Gastrocnemius medialis (tissue), 4 donors: ENCODE measurements around the gene RPL31. TPM values are rescaled to one million over a fixed set of nuclear protein-coding genes. Genes with fewer than 3 reads are reported as not detected.

Source experiments
- ATAC-seq, 2 donors: fragments of 150-250 bp; one replicate each; pipeline ENCODE4 v1.9.1; 2016
- DNase-seq, 2 donors: peaks; one replicate each; pipeline ENCODE4 v3.0.0-alpha.2; 2019
- H3K27ac ChIP-seq, 4 donors: fragments of 200-600 bp; sonication (generic); 1 replicate in 1 of 4; 2 replicates in 3 of 4; pipeline ENCODE4 v1.5.1; 2016 to 2018; ENCODE audit warnings: mild to moderate bottlenecking in 2 of 4, moderate library complexity in 1 of 4
- H3K27me3 ChIP-seq, 3 donors: fragments of 200-600 bp; sonication (generic) in 2 of 3; 1 replicate in 1 of 3; 2 replicates in 2 of 3; pipeline versions ENCODE4 v1.5.1 to v1.6.0; 2016 to 2019; ENCODE audit warnings: mild to moderate bottlenecking in 1 of 3, moderate library complexity in 1 of 3
- H3K36me3 ChIP-seq, 2 donors: fragments of 200-600 bp; sonication (generic) in 1 of 2; one replicate each; pipeline ENCODE4 v1.5.1; 2017 to 2018
- H3K4me1 ChIP-seq, 2 donors: fragments of 200-600 bp; sonication (generic) in 1 of 2; one replicate each; pipeline ENCODE4 v1.5.1; 2016 to 2017; ENCODE audit warnings: mild to moderate bottlenecking in 2 of 2
- H3K4me3 ChIP-seq, 4 donors: fragments of 200-600 bp; sonication (generic) in 3 of 4; 1 replicate in 1 of 4; 2 replicates in 3 of 4; pipeline ENCODE4 v1.5.1; 2016 to 2019; ENCODE audit warnings: mild to moderate bottlenecking in 2 of 4
- H3K9me3 ChIP-seq, 3 donors: fragments of 200-600 bp; sonication (generic) in 2 of 3; 1 replicate in 1 of 3; 2 replicates in 2 of 3; pipeline ENCODE4 v1.5.1; 2016 to 2019
- POLR2A ChIP-seq, 2 donors: fragments of 450-650 bp; IDR thresholded peaks; one replicate each; pipeline ENCODE4 v1.6.1; 2017; ENCODE audit warnings: antibody characterized with exemption in 2 of 2, mild to moderate bottlenecking in 2 of 2, moderate library complexity in 2 of 2
- in situ Hi-C, 4 donors: fragments of 200-750 bp; cut with MboI; loops; one replicate each; pipeline versions ENCODE4 v1.15.0 to v1.8.0; 2017; ENCODE audit warnings: low sequenced_read_pairs in 4 of 4
- intact Hi-C: fragments of 100-400 bp; cut with DNase I; formaldehyde crosslinking; loops from one replicate; pipeline ENCODE4 v1.15.1; 2023; ENCODE audit warnings: low total_unique reads
- total RNA-seq, 4 donors: library from RNA; depleted of rRNA; stranded (reverse); fragments of >200 nt; gene quantifications; one replicate each; pipeline versions ENCODE4 v1.1.0 to v1.2.3, GENCODE V29; 2016
- TF ChIP-seq, protein P1 (sequence below), 5 experiments: fragments of 450-650 bp in 3 of 5; fragments of 200-600 bp in 2 of 5; sonication (generic) in 2 of 5; IDR thresholded peaks in 4 of 5; conservative IDR thresholded peaks in 1 of 5; 1 replicate in 4 of 5; 2 replicates in 1 of 5; pipeline ENCODE4 v1.5.1; 2016 to 2019; ENCODE audit warnings: antibody characterized with exemption in 5 of 5, mild to moderate bottlenecking in 3 of 5, moderate library complexity in 3 of 5

Gene RPL31
- total RNA-seq, 4 donors from 2014 or later = 572 to 825 (median 762) TPM

DNA sequence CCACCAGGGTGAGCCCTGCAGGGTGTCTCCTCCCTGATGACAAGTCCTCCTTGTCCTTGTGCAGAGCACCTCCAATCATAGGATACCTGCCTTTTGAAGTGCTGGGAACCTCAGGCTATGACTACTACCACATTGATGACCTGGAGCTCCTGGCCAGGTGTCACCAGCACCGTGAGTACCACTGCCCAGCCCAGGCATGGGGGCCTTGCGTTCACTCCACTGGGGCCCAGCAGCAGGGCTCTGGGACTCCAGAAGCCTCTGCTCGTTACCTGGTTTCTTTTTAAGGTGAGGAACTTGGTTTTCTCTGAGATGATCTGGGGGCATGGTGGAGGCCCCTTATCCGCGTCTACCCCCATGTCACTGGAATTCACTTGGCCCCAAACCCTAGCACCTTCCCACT, 36.5 kb upstream of the RPL31 start:
- no peak for DNase-seq
- no peak overlapping the region for H3K4me3 ChIP-seq
- intact Hi-C loops = no loop called here
- H3K4me1 ChIP-seq = no peaks in the 10 kb centered on the region
- TF ChIP-seq POLR2A (IDR thresholded peaks at IDR 0.05) = no peak
- TF ChIP-seq, protein P1, sequence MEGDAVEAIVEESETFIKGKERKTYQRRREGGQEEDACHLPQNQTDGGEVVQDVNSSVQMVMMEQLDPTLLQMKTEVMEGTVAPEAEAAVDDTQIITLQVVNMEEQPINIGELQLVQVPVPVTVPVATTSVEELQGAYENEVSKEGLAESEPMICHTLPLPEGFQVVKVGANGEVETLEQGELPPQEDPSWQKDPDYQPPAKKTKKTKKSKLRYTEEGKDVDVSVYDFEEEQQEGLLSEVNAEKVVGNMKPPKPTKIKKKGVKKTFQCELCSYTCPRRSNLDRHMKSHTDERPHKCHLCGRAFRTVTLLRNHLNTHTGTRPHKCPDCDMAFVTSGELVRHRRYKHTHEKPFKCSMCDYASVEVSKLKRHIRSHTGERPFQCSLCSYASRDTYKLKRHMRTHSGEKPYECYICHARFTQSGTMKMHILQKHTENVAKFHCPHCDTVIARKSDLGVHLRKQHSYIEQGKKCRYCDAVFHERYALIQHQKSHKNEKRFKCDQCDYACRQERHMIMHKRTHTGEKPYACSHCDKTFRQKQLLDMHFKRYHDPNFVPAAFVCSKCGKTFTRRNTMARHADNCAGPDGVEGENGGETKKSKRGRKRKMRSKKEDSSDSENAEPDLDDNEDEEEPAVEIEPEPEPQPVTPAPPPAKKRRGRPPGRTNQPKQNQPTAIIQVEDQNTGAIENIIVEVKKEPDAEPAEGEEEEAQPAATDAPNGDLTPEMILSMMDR (IDR thresholded peaks at IDR 0.05 in 4 of 5, conservative IDR thresholded peaks at IDR 0.05 in 1 of 5) = no peak
- no peaks in the 10 kb centered on the region for H3K9me3 ChIP-seq
- no peak overlapping the region for H3K27ac ChIP-seq
- no peaks in the 10 kb centered on the region for H3K27me3 ChIP-seq
- in situ Hi-C loops = no loop called here
- no peak for ATAC-seq
- peaks cover 0 to 16% of the 10 kb centered on the region in 2 donors for H3K36me3 ChIP-seq

GRCh38 chr2:100967716-100968115, 34.4 kb upstream of the RPL31 start:
- no peaks in the 10 kb centered on the region for H3K27me3 ChIP-seq
- H3K36me3 ChIP-seq = peaks cover 0 to 26% of the 10 kb centered on the region in 2 donors
- in situ Hi-C loops = no loop called here
- no peaks in the 10 kb centered on the region for H3K4me1 ChIP-seq
- intact Hi-C loops = no loop called here
- DNase-seq = no peak
- no peak overlapping the region for H3K27ac ChIP-seq
- no peaks in the 10 kb centered on the region for H3K9me3 ChIP-seq
- no peak for ATAC-seq
- TF ChIP-seq, protein P1 (IDR thresholded peaks at IDR 0.05 in 4 of 5, conservative IDR thresholded peaks at IDR 0.05 in 1 of 5) = no peak
- no peak for TF ChIP-seq POLR2A (IDR thresholded peaks at IDR 0.05)
- H3K4me3 ChIP-seq = no peak overlapping the region

- Histone ChIP-seq H3K27ac (no peak overlapping the region), H3K36me3 (peaks cover 0 to 31% of the 10 kb centered on the region in 2 donors), H3K9me3 (no peaks in the 10 kb centered on the region), H3K4me1 (no peaks in the 10 kb centered on the region), H3K27me3 (no peaks in the 10 kb centered on the region), H3K4me3 (no peak overlapping the region)
- DNase-seq (no peak), ATAC-seq (no peak)
- in situ Hi-C loops = no loop called here
- TF ChIP-seq, protein P1 (IDR thresholded peaks at IDR 0.05 in 4 of 5, conservative IDR thresholded peaks at IDR 0.05 in 1 of 5) = no peak
- TF ChIP-seq POLR2A (IDR thresholded peaks at IDR 0.05) = no peak
- intact Hi-C loops = no loop called here
Observed at GRCh38 chr2:100968146-100969145, 33.6 kb upstream of the RPL31 start.

- in situ Hi-C loops = no loop called here
- TF ChIP-seq POLR2A (IDR thresholded peaks at IDR 0.05) = no peak
- TF ChIP-seq, protein P1 (IDR thresholded peaks at IDR 0.05 in 4 of 5, conservative IDR thresholded peaks at IDR 0.05 in 1 of 5) = no peak
- ATAC-seq = no peak
Observed at GRCh38 chr2:100969998-100970397, 32.1 kb upstream of the RPL31 start.

More at GRCh38 chr2:100969998-100970397, 32.1 kb upstream of the RPL31 start:
- Histone ChIP-seq H3K27me3 (no peaks in the 10 kb centered on the region), H3K4me3 (no peak overlapping the region), H3K4me1 (no peaks in the 10 kb centered on the region), H3K27ac (no peak overlapping the region), H3K36me3 (peaks cover 0 to 41% of the 10 kb centered on the region in 2 donors), H3K9me3 (no peaks in the 10 kb centered on the region)
- intact Hi-C loops = no loop called here
- DNase-seq = no peak
